GM12878 (cell line): Measurements from ENCODE around the gene PRPF4. TPM values are rescaled to one million over a fixed set of nuclear protein-coding genes. Genes with fewer than 3 reads are reported as not detected.

Source experiments
- ATAC-seq: fragments of 200-7000 bp; cut with Tn5 transposase; 3 replicates; pipeline ENCODE4 v1.9.1; 2020; ENCODE audit warnings: mild to moderate bottlenecking, moderate library complexity
- BruUV-seq: library from RNA; stranded (reverse); fragments of 400-500 nt; replicated peaks from 2 replicates; lab custom pipeline; 2021; lab: Mats Ljungman, UMichigan
- CTCF ChIA-PET: fragments of 300-600 bp; sonication (Branson Sonifier 250); formaldehyde crosslinking; extraction: SDS; loops from one replicate; lab custom pipeline; 2021; ENCODE audit warnings: inconsistent platforms; lab: Yijun Ruan, JAX
- POLR2A ChIA-PET: fragments of 350-600 bp; formaldehyde crosslinking; extraction: SDS; loops from one replicate; lab custom pipeline; 2021; ENCODE audit warnings: inconsistent platforms; lab: Charles Lee
- RAD21 ChIA-PET: fragments of 300-600 bp; sonication (Branson Sonifier 250); formaldehyde crosslinking; loops from one replicate; lab custom pipeline; 2023; ENCODE audit warnings: antibody characterized with exemption; ENCODE audit not compliant: unreplicated experiment; lab: Charles Lee
- SMC1A ChIA-PET: fragments of 300-600 bp; sonication (Branson Sonifier 250); formaldehyde crosslinking; loops from one replicate; lab custom pipeline; 2023; ENCODE audit not compliant: unreplicated experiment, uncharacterized antibody; lab: Charles Lee
- DNase-seq: peaks from one replicate; pipeline ENCODE4 v3.0.0-alpha.2; 2011; ENCODE audit warnings: low read depth, low spot score
- FAIRE-seq: peaks from 3 replicates; lab custom pipeline; 2011; peaks lifted over from hg19 to GRCh38; lab: Jason Lieb, UNC
- H2AFZ ChIP-seq: 2 replicates; pipeline ENCODE4 v1.6.0; 2011; ENCODE audit warnings: low read depth, low read length, control low read depth; ENCODE audit not compliant: control insufficient read depth
- H3K27ac ChIP-seq: 2 replicates; pipeline ENCODE4 v1.5.1; 2011; ENCODE audit warnings: control low read depth; ENCODE audit not compliant: control insufficient read depth, insufficient read depth
- H3K27me3 ChIP-seq, 2 experiments: replicated peaks in 1 of 2; 2 replicates each; pipeline versions ENCODE4 v1.6.0 to v1.6.1; 2011; ENCODE audit warnings: low read length in 1 of 2; ENCODE audit not compliant: control insufficient read depth in 2 of 2, insufficient read depth in 2 of 2
- H3K36me3 ChIP-seq, 2 experiments: 2 replicates each; pipeline ENCODE4 v1.5.1; 2011; ENCODE audit warnings: low read length in 1 of 2; ENCODE audit not compliant: control insufficient read depth in 2 of 2, insufficient read depth in 2 of 2
- H3K4me1 ChIP-seq: 2 replicates; pipeline ENCODE4 v1.6.1; 2011; ENCODE audit warnings: mild to moderate bottlenecking, low read length, moderate library complexity, mixed read lengths; ENCODE audit not compliant: control insufficient read depth, insufficient read depth
- H3K4me2 ChIP-seq: 2 replicates; pipeline ENCODE4 v1.6.0; 2011; ENCODE audit warnings: control low read depth; ENCODE audit not compliant: control insufficient read depth, insufficient read depth
- H3K4me3 ChIP-seq: fragments of 200-600 bp; sonication (generic); 2 replicates; pipeline ENCODE4 v1.5.1; 2016
- H3K79me2 ChIP-seq: 2 replicates; pipeline ENCODE4 v1.6.0; 2011; ENCODE audit warnings: low read length; ENCODE audit not compliant: control insufficient read depth, insufficient read depth
- H3K9ac ChIP-seq: 2 replicates; pipeline ENCODE4 v1.8.0; 2011; ENCODE audit warnings: low read length, control low read depth, mixed read lengths; ENCODE audit not compliant: control insufficient read depth, insufficient read depth
- H3K9me3 ChIP-seq: replicated peaks from 3 replicates; pipeline ENCODE4 v1.5.1; 2011; ENCODE audit warnings: mild to moderate bottlenecking, low read length; ENCODE audit not compliant: control insufficient read depth, insufficient read depth
- H4K20me1 ChIP-seq: 2 replicates; pipeline ENCODE4 v1.6.0; 2011; ENCODE audit not compliant: control insufficient read depth, insufficient read depth
- CBFB ChIP-seq: IDR thresholded peaks from 2 replicates; pipeline ENCODE4 v1.6.1; 2016; ENCODE audit warnings: antibody characterized with exemption, low read depth
- CREM ChIP-seq: IDR thresholded peaks from 2 replicates; pipeline ENCODE4 v1.6.1; 2014; ENCODE audit warnings: antibody characterized with exemption, low read depth
- EED ChIP-seq: sonication (generic); IDR thresholded peaks from 2 replicates; pipeline ENCODE4 v1.6.1; 2016; ENCODE audit warnings: antibody characterized with exemption, low read depth
- KDM1A ChIP-seq: fragments of 200-600 bp; sonication (generic); IDR thresholded peaks from 2 replicates; pipeline ENCODE4 v1.6.1; 2016; ENCODE audit warnings: borderline replicate concordance
- NR2C2 ChIP-seq: IDR thresholded peaks from 2 replicates; pipeline ENCODE4 v1.6.1; 2011; ENCODE audit warnings: borderline replicate concordance, low read depth; ENCODE audit not compliant: control insufficient read depth, insufficient read length
- PRDM15 ChIP-seq: fragments of 450-650 bp; formaldehyde crosslinking; IDR thresholded peaks from 2 replicates; pipeline ENCODE4 v1.4.0; 2020; ENCODE audit warnings: mild to moderate bottlenecking, moderate library complexity
- RELA ChIP-seq: fragments of 450-650 bp; IDR thresholded peaks from 2 replicates; pipeline ENCODE4 v1.8.0; 2014; ENCODE audit warnings: borderline replicate concordance; ENCODE audit not compliant: partially characterized antibody
- RUNX3 ChIP-seq: IDR thresholded peaks from 2 replicates; pipeline ENCODE4 v1.6.1; 2012; ENCODE audit warnings: low read length, inconsistent platforms
- SIN3A ChIP-seq: IDR thresholded peaks from 2 replicates; pipeline ENCODE4 v1.6.1; 2012; ENCODE audit warnings: low read depth, low read length, improper control_type of control experiment
- STAT1 ChIP-seq: fragments of 450-650 bp; conservative IDR thresholded peaks from 2 replicates; pipeline ENCODE4 v1.6.1; 2014; ENCODE audit warnings: antibody characterized with exemption, mild to moderate bottlenecking
- TBL1XR1 ChIP-seq: IDR thresholded peaks from 2 replicates; pipeline ENCODE4 v1.6.1; 2012; ENCODE audit warnings: low read depth, low read length, improper control_type of control experiment
- TCF7 ChIP-seq: IDR thresholded peaks from 2 replicates; pipeline ENCODE4 v1.6.1; 2014; ENCODE audit warnings: antibody characterized with exemption, borderline replicate concordance
- YBX1 ChIP-seq: fragments of 450-650 bp; IDR thresholded peaks from 2 replicates; pipeline ENCODE4 v1.6.1; 2016; ENCODE audit warnings: antibody characterized with exemption
- WGBS: methylation state at CpG from one replicate; pipeline ENCODE4 v1.1.6; 2016; ENCODE audit warnings: low lambda C conversion rate; ENCODE audit not compliant: insufficient replicate concordance, insufficient coverage; ENCODE audit errors: missing lambda C conversion rate; 5-methylcytosine and 5-hydroxymethylcytosine counted together
- in situ Hi-C: fragments of 300-500 bp; cut with MboI; formaldehyde crosslinking; loops from 9 replicates; pipeline ENCODE4 v1.14.3; 2018; ENCODE audit warnings: mixed read lengths
- intact Hi-C: fragments of 100-400 bp; cut with micrococcal nuclease; formaldehyde crosslinking; loops from one replicate; pipeline ENCODE4 v1.14.2; 2022; ENCODE audit not compliant: unreplicated experiment
- polyA plus RNA-seq, 11 experiments: library from polyadenylated mRNA; depleted of rRNA in 4 of 11; unstranded in 6 of 11; stranded (reverse) in 5 of 11; fragments of >200 nt; fragmentation: Nextera tagmentation in 4 of 11; fragmentation: Illumina TruSeq in 1 of 11; extraction: Ambion mirVana in 4 of 11; extraction: Trizol in 1 of 11; gene quantifications; 1 replicate in 1 of 11; 2 replicates in 10 of 11; pipeline versions ENCODE4 v1.2.1 to v1.2.3, GENCODE V29; 2011 to 2016; ENCODE audit warnings: inconsistent platforms in 2 of 11, missing spikeins in 2 of 11, low read depth in 1 of 11
- total RNA-seq, 4 experiments: library from RNA; depleted of rRNA in 3 of 4; stranded (reverse); fragments of >200 nt in 3 of 4; fragmentation: Illumina TruSeq in 1 of 4; extraction: Trizol in 1 of 4; gene quantifications; 2 replicates each; pipeline versions ENCODE4 v1.2.1 to v1.2.3, GENCODE V29; 2013 to 2021
- TF ChIP-seq, protein P1 (sequence below): fragments of 450-650 bp; IDR thresholded peaks from 2 replicates; pipeline ENCODE4 v1.6.1; 2018; ENCODE audit warnings: borderline replicate concordance, mild to moderate bottlenecking; ENCODE audit not compliant: partially characterized antibody
- TF ChIP-seq, protein P2 (sequence below): IDR thresholded peaks from 2 replicates; pipeline ENCODE4 v1.6.1; 2011; ENCODE audit warnings: low read depth, low read length, improper control_type of control experiment, borderline replicate concordance

The PRPF4 gene
- total and polyA plus RNA-seq, 10 of the 15 experiments (the other 5 are each of a cell fraction or from before 2014, with no cell fraction given) = 23.0 to 48.1 (median 39.2) TPM

GRCh38 chr9:113245894-113246293, 29.6 kb upstream of the PRPF4 start:
- no TSS peak for BruUV-seq
- intact Hi-C loops = no loop called here
- Histone ChIP-seq H3K4me2 (no peak overlapping the region), H2AFZ (no peak overlapping the region), H3K27me3 (no peaks in the 10 kb centered on the region), H3K4me3 (no peak overlapping the region), H3K27ac (no peak overlapping the region), H3K9me3 (no peaks in the 10 kb centered on the region), H3K79me2 (no peaks in the 10 kb centered on the region; the same call in none of the 2 replicates), H3K36me3 (no peaks in the 10 kb centered on the region), H4K20me1 (no peaks in the 10 kb centered on the region), H3K9ac (no peak overlapping the region), H3K4me1 (peaks cover 16% of the 10 kb centered on the region)
- no peak for ATAC-seq
- WGBS = 51% methylated on average over 4 of the region's 4 CpGs
- FAIRE-seq = no peak
- in situ Hi-C loops = no loop called here
- ChIA-PET RAD21 (no interaction called here), SMC1A (interaction anchor here (0.5 to 1.6 kb wide), 3 partner anchors 15 to 1884 kb away, joined by 4 to 7 read pairs (median 4); no protein-coding TSS in a partner anchor), POLR2A (no interaction called here), CTCF (interaction anchor here (1.4 kb wide), 1 partner anchor 29 kb away, joined by 6 read pairs; no protein-coding TSS in a partner anchor)
- DNase-seq = no peak
- TF ChIP-seq, protein P1, sequence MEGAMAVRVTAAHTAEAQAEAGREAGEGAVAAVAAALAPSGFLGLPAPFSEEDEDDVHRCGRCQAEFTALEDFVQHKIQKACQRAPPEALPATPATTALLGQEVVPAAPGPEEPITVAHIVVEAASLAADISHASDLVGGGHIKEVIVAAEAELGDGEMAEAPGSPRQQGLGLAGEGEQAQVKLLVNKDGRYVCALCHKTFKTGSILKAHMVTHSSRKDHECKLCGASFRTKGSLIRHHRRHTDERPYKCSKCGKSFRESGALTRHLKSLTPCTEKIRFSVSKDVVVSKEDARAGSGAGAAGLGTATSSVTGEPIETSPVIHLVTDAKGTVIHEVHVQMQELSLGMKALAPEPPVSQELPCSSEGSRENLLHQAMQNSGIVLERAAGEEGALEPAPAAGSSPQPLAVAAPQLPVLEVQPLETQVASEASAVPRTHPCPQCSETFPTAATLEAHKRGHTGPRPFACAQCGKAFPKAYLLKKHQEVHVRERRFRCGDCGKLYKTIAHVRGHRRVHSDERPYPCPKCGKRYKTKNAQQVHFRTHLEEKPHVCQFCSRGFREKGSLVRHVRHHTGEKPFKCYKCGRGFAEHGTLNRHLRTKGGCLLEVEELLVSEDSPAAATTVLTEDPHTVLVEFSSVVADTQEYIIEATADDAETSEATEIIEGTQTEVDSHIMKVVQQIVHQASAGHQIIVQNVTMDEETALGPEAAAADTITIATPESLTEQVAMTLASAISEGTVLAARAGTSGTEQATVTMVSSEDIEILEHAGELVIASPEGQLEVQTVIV = no peak
- no peak for TF ChIP-seq TBL1XR1
- TF ChIP-seq YBX1 = no peak
- TF ChIP-seq PRDM15 (CRISPR knock-in tag) = no peak
- TF ChIP-seq CREM = no peak
- no peak for TF ChIP-seq STAT1
- no peak for TF ChIP-seq RELA
- no peak for TF ChIP-seq EED
- TF ChIP-seq CBFB = no peak
- no peak for TF ChIP-seq SIN3A
- no peak for TF ChIP-seq RUNX3
- TF ChIP-seq TCF7 = no peak
- TF ChIP-seq, protein P2, sequence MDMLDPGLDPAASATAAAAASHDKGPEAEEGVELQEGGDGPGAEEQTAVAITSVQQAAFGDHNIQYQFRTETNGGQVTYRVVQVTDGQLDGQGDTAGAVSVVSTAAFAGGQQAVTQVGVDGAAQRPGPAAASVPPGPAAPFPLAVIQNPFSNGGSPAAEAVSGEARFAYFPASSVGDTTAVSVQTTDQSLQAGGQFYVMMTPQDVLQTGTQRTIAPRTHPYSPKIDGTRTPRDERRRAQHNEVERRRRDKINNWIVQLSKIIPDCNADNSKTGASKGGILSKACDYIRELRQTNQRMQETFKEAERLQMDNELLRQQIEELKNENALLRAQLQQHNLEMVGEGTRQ = no peak
- no peak for TF ChIP-seq NR2C2
- TF ChIP-seq KDM1A = no peak
